Heart right ventricle (tissue), 16 donors: ENCODE results near the gene SSTR3. TPM values are rescaled to one million over a fixed set of nuclear protein-coding genes. Genes with fewer than 3 reads are reported as not detected.

Experiments used
- ATAC-seq, 8 donors: fragments of 200-7000 bp; cut with Tn5 transposase; one replicate each; pipeline ENCODE4 v1.9.1; 2020; ENCODE audit warnings: mild to moderate bottlenecking in 8 of 8, moderate library complexity in 8 of 8, moderate number of reproducible peaks in 1 of 8
- DNase-seq, 2 donors: peaks; one replicate each; pipeline ENCODE4 v3.0.0-alpha.2; 2020
- H3K27ac ChIP-seq, 10 donors: fragments of 200-600 bp; sonication (generic) in 2 of 10; one replicate each; pipeline versions ENCODE4 v1.5.0 to v1.8.0; 2020 to 2022; ENCODE audit warnings: mild to moderate bottlenecking in 3 of 10
- H3K27me3 ChIP-seq, 7 donors: fragments of 200-600 bp; one replicate each; pipeline ENCODE4 v1.8.0; 2021 to 2022; ENCODE audit warnings: mild to moderate bottlenecking in 2 of 7
- H3K36me3 ChIP-seq, 9 donors: fragments of 200-600 bp; sonication (generic) in 1 of 9; one replicate each; pipeline versions ENCODE4 v1.5.0 to v1.8.0; 2020 to 2022; ENCODE audit warnings: mild to moderate bottlenecking in 2 of 9
- H3K4me1 ChIP-seq, 9 donors: fragments of 200-600 bp; sonication (generic) in 1 of 9; one replicate each; pipeline versions ENCODE4 v1.5.0 to v1.8.0; 2020 to 2022; ENCODE audit warnings: mild to moderate bottlenecking in 4 of 9
- H3K4me3 ChIP-seq, 10 donors: fragments of 200-600 bp; sonication (generic) in 2 of 10; one replicate each; pipeline versions ENCODE4 v1.5.0 to v1.8.0; 2020 to 2022; ENCODE audit warnings: mild to moderate bottlenecking in 7 of 10, moderate library complexity in 2 of 10
- H3K9me3 ChIP-seq, 11 donors: fragments of 200-600 bp in 10 of 11; sonication (generic) in 2 of 11; one replicate each; pipeline versions ENCODE4 v1.5.0 to v1.8.0; 2013 to 2022; ENCODE audit warnings: mild to moderate bottlenecking in 2 of 11, control low read depth in 1 of 11, moderate library complexity in 1 of 11
- WGBS, 2 donors: extraction: QIAGEN DNeasy Blood & Tissue Kit; methylation state at CpG; one replicate each; pipeline ENCODE4 v1.1.7; 2013; ENCODE audit warnings: inconsistent platforms in 1 of 2; 5-methylcytosine and 5-hydroxymethylcytosine counted together
- intact Hi-C, 10 donors: fragments of 100-400 bp; cut with DNase I; formaldehyde crosslinking; loops; one replicate each; pipeline versions ENCODE4 v1.11.1 to v1.14.2; 2022
- polyA plus RNA-seq, 2 donors: library from polyadenylated mRNA; stranded (reverse); fragments of 200-250 nt; gene quantifications; one replicate each; pipeline ENCODE4 v1.2.3, GENCODE V29; 2013
- total RNA-seq, 10 donors: library from RNA; stranded (reverse); fragmentation: NEBNext Ultra II Directional in 3 of 10; extraction: Animal tissue kit (Norgen Biotek cat#: 25700) in 3 of 10; gene quantifications; one replicate each; pipeline versions ENCODE4 v1.2.1 to v1.2.4, GENCODE V29; 2021 to 2023
- TF ChIP-seq, protein P1 (sequence below), 9 donors: fragments of 200-600 bp; sonication (generic) in 2 of 9; IDR thresholded peaks; one replicate each; pipeline versions ENCODE4 v1.5.0 to v1.8.0; 2021 to 2022; ENCODE audit warnings: antibody characterized with exemption in 9 of 9, mild to moderate bottlenecking in 5 of 9, moderate library complexity in 1 of 9
- donor health status: Arrhythmogenic right ventricular cardiomyopathy.
- donor health status: ischemic (EF 13 %, LVEDD 7.1; RV severe dilation, severe dysfunction).
- donor health status: healthy with polysubstance abuse.
- donor health status: DM: no; HTN: yes; CAD: no.
- donor health status: DM: no; HTN: no; CAD: no.
- donor health status: ischemic (EF 25% LVEDD 6.9; RV normal size, moderate dysfunction).
- donor health status: ischemic (EF 25% LVEDD 5.7; RV mildly dilated, moderate dysfunction).
- donor health status: healthy.
- donor health status: DM: yes; HTN: yes; CAD: no.
- donor health status: Ischemic cardiomyopathy.
- donor health status: ischemic (EF 35%, LVEDD 5.7; RV mildly dilated, moderate dysfunction).
- donor health status: nonischemic (EF 11% LVEDD 7.7; RV severe dilation, severe dysfunction).
- donor health status: DM: yes; HTN: yes; CAD: no.
- donor health status: PGD.
- donor health status: ischemic (EF 29% LVEDD 5.4; RV normal size, mild dysfunction).
- donor health status: nonischemic (EF 23%, LVEDD 6.1; RV moderate dilation, normal function).

Gene SSTR3
- total and polyA plus RNA-seq, 12 donors, result not detected

DNA sequence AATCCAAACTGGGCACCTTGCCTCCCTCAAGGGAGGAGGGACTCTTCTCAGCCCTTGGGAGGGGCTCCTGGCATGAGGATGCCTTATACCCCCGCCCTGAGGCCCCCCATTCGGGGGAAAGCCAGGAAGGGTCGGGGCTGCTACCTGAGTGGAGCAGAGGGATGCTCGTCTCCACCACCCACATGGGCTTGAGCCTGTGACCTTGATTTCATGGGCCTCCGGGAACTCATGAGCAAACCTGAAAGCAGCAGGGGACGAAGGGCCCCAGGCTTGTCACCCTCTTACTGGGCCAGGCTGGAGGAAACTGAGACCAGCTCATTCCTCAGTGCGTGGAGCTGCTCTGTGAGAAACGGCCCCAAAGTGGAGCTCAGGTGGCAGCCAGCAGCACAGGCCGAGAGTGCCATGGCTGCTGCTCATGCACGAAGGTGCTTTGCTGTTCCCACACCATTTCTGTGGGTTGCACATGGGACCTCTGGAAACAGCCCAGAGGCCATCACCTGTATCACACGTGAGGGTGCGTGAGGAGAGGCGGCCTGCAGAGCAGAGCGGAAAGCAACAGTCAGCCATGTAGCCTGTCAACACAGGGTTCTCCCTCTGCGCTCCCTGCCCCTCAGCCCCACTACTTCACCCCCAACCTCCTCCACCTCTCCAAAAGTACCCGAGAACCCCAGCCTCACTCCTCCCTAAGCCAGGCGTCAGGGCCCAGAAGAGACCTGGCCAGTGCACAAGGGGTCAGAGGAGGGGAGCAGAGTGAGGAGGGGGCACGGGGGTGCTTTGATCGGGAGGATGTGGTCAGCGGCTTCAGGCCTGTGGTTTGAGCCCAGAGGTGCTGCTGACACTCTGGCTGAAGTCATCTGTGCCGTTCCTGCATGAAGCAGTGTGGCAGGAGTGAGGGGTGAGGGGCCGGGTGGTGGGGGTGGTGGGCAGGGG, 48.4 kb downstream of the SSTR3 start:
- intact Hi-C loops, result loop anchor here in 1 of 10 donors (5.0 kb wide), 1 partner anchor 87 kb away; no protein-coding TSS in a partner anchor
- peaks cover 2 to 44% (median 20%) of the 10 kb centered on the region in 9 donors for H3K4me1 ChIP-seq
- ATAC-seq, result no peak
- DNase-seq, result no peak
- no peak overlapping the region for H3K4me3 ChIP-seq
- H3K9me3 ChIP-seq, result peaks cover 0 to 7% (median 0%) of the 10 kb centered on the region in 11 donors
- peak overlapping the region in 1 of 10 donors; percentile 82 for H3K27ac ChIP-seq
- H3K27me3 ChIP-seq, result peaks cover 0 to 18% (median 10%) of the 10 kb centered on the region in 7 donors
- TF ChIP-seq, protein P1, sequence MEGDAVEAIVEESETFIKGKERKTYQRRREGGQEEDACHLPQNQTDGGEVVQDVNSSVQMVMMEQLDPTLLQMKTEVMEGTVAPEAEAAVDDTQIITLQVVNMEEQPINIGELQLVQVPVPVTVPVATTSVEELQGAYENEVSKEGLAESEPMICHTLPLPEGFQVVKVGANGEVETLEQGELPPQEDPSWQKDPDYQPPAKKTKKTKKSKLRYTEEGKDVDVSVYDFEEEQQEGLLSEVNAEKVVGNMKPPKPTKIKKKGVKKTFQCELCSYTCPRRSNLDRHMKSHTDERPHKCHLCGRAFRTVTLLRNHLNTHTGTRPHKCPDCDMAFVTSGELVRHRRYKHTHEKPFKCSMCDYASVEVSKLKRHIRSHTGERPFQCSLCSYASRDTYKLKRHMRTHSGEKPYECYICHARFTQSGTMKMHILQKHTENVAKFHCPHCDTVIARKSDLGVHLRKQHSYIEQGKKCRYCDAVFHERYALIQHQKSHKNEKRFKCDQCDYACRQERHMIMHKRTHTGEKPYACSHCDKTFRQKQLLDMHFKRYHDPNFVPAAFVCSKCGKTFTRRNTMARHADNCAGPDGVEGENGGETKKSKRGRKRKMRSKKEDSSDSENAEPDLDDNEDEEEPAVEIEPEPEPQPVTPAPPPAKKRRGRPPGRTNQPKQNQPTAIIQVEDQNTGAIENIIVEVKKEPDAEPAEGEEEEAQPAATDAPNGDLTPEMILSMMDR (IDR thresholded peaks at IDR 0.05), result no peak
- no peaks in the 10 kb centered on the region for H3K36me3 ChIP-seq
- WGBS, 2 donors, result 85 to 87% methylated on average over 22 of the region's 22 CpGs

- TF ChIP-seq, protein P1 (IDR thresholded peaks at IDR 0.05), result no peak
- no peak for ATAC-seq
- no peak for DNase-seq
- peaks cover 2 to 47% (median 16%) of the 10 kb centered on the region in 9 donors for H3K4me1 ChIP-seq
- intact Hi-C loops, result loop anchor here in 1 of 10 donors (5.0 kb wide), 1 partner anchor 86 kb away; no protein-coding TSS in a partner anchor
- peaks cover 0 to 25% (median 16%) of the 10 kb centered on the region in 7 donors for H3K27me3 ChIP-seq
- no peak overlapping the region for H3K4me3 ChIP-seq
- H3K27ac ChIP-seq, result peak overlapping the region in 1 of 10 donors; percentile 82
- H3K9me3 ChIP-seq, result peaks cover 0 to 7% (median 0%) of the 10 kb centered on the region in 11 donors
- H3K36me3 ChIP-seq, result no peaks in the 10 kb centered on the region
- 87 to 89% methylated on average over 5 of the region's 5 CpGs for WGBS, 2 donors
Measured at GRCh38 chr22:37163096-37163489, 49.2 kb downstream of the SSTR3 start.

DNA sequence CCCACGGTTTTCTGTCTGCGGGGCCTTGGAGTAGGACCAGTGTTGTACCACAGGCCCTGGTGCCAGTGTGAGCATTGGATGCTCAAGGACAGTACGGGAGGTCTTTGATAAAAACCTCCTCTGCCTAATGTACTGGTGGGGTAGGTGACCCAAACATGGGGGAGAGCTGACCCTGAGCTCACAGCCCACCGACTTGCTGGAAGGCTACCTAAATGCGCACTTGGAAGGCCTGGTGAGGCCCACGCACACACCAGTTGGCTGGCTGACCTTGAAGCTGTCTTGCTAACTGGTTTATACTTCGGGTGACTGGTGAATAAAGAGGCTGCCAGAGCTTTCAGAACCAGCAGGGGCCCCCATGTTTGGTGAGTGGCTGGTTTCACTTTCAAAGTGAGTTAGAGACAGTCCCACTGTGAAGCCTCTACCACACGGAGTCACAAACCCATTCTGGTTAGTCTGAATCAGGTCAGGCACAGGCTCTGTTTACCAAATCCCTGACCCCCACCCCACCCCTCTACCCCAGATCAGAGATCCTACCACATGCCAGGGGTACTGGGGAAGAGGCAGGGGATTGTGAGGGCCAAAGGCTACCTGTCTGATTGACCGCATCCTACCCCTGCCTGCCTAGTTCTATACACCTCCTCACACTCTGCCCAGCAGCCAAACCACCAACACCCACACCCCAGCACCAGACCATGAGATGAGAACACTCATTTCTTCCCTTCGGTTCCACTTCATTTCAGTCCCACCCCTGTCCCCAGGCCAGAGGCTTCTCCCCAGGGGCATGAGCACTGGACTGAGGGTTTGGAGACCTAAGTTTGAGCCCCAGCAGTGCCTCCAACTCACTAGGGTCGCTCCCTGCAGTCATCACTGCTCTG, 49.8 kb downstream of the SSTR3 start:
- Histone ChIP-seq H3K4me1 (peaks cover 2 to 40% (median 10%) of the 10 kb centered on the region in 9 donors), H3K36me3 (no peaks in the 10 kb centered on the region), H3K27ac (peak overlapping the region in 1 of 10 donors; percentile 82), H3K9me3 (peaks cover 0 to 7% (median 0%) of the 10 kb centered on the region in 11 donors), H3K27me3 (peaks cover 0 to 29% (median 16%) of the 10 kb centered on the region in 7 donors), H3K4me3 (no peak overlapping the region)
- WGBS, 2 donors, result 77 to 80% methylated on average over 11 of the region's 11 CpGs
- intact Hi-C loops, result loop anchor here in 1 of 10 donors (5.0 kb wide), 1 partner anchor 85 kb away; no protein-coding TSS in a partner anchor
- DNase-seq (no peak), ATAC-seq (no peak)
- TF ChIP-seq, protein P1 (IDR thresholded peaks at IDR 0.05), result no peak

DNA sequence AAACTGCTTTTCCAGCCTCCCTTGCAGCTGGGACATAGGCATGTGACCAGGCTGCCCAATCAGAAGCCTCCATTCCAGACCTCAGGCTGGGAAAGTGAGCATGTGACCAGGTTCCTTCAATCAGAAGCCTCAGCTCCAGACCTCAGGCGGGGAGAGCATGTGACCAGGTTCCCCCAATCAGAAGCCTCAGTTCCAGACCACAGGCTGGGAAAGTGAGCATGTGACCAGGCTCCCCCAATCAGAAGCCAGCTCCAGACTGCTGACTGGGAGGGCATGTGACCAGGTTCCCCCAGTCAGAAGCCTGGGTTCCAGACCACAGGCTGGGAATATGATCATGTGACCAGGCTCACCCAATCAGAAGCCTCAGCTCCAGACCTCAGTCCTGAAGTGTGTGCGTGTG, 50.8 kb downstream of the SSTR3 start:
- intact Hi-C loops, result loop anchor here in 1 of 10 donors (5.0 kb wide), 1 partner anchor 84 kb away; no protein-coding TSS in a partner anchor
- peaks cover 0 to 29% (median 17%) of the 10 kb centered on the region in 7 donors for H3K27me3 ChIP-seq
- no peak for DNase-seq
- no peaks in the 10 kb centered on the region for H3K36me3 ChIP-seq
- TF ChIP-seq, protein P1 (IDR thresholded peaks at IDR 0.05), result no peak
- no peak for ATAC-seq
- H3K4me1 ChIP-seq, result peaks cover 0 to 30% (median 0%) of the 10 kb centered on the region in 9 donors
- 94 to 95% methylated on average over 2 of the region's 2 CpGs for WGBS, 2 donors
- H3K4me3 ChIP-seq, result no peak overlapping the region
- H3K27ac ChIP-seq, result peak overlapping the region in 1 of 10 donors; percentile 82
- peaks cover 0 to 7% (median 0%) of the 10 kb centered on the region in 11 donors for H3K9me3 ChIP-seq
